IMR-90 (cell line): ENCODE results near the gene KRTAP5-4. TPM values are rescaled to one million over a fixed set of nuclear protein-coding genes. Genes with fewer than 3 reads are reported as not detected.

Source experiments
- ATAC-seq: fragments of 200-7000 bp; cut with Tn5 transposase; 2 replicates; pipeline ENCODE4 v1.9.1; 2020; ENCODE audit warnings: low read depth, mild to moderate bottlenecking, moderate library complexity
- BruUV-seq: library from RNA; stranded (reverse); fragments of 400-500 nt; replicated peaks from 2 replicates; lab custom pipeline; 2021; lab: Mats Ljungman, UMichigan
- CTCF ChIA-PET: fragments of 300-600 bp; formaldehyde crosslinking; extraction: SDS; loops from one replicate; lab custom pipeline; 2021; ENCODE audit warnings: antibody characterized with exemption; lab: Yijun Ruan, JAX
- POLR2A ChIA-PET: fragments of 300-600 bp; sonication (Branson Sonifier 250); formaldehyde crosslinking; loops from one replicate; lab custom pipeline; 2022; ENCODE audit warnings: antibody characterized with exemption; ENCODE audit not compliant: unreplicated experiment; lab: Charles Lee
- DNase-seq: peaks from one replicate; pipeline ENCODE4 v3.0.0; 2013
- H2AFZ ChIP-seq: replicated peaks from 2 replicates; pipeline ENCODE3; 2013; ENCODE audit warnings: low read length, mild to moderate bottlenecking; ENCODE audit not compliant: poor library complexity
- H2AK5ac ChIP-seq: 2 replicates; pipeline ENCODE4 v1.6.1; 2013; ENCODE audit warnings: low read depth, low read length, inconsistent platforms
- H2AK9ac ChIP-seq: replicated peaks from 2 replicates; pipeline ENCODE3; 2013; ENCODE audit warnings: mild to moderate bottlenecking, low read depth, low read length, moderate library complexity; ENCODE audit not compliant: poor library complexity
- H2BK120ac ChIP-seq: 2 replicates; pipeline ENCODE4 v1.6.1; 2013; ENCODE audit warnings: low read depth, low read length, inconsistent platforms
- H2BK15ac ChIP-seq: 3 replicates; pipeline ENCODE4 v1.6.1; 2013; ENCODE audit warnings: low read depth, low read length, inconsistent platforms
- H2BK20ac ChIP-seq: 2 replicates; pipeline ENCODE4 v1.6.1; 2013; ENCODE audit warnings: low read depth, mild to moderate bottlenecking, inconsistent platforms, low read length, moderate library complexity
- H2BK5ac ChIP-seq: 2 replicates; pipeline ENCODE4 v1.6.1; 2013; ENCODE audit warnings: mild to moderate bottlenecking, low read depth, low read length, inconsistent platforms; ENCODE audit not compliant: poor library complexity, severe bottlenecking
- H3K14ac ChIP-seq: replicated peaks from 2 replicates; pipeline ENCODE4 v1.6.1; 2013; ENCODE audit warnings: low read depth, low read length, inconsistent platforms
- H3K18ac ChIP-seq: 2 replicates; pipeline ENCODE4 v1.6.1; 2013; ENCODE audit warnings: low read depth, low read length, control low read depth
- H3K23ac ChIP-seq: 2 replicates; pipeline ENCODE4 v1.6.1; 2013; ENCODE audit warnings: low read depth, low read length, inconsistent platforms
- H3K27ac ChIP-seq: 2 replicates; pipeline ENCODE4 v1.5.1; 2013; ENCODE audit warnings: mild to moderate bottlenecking, control low read depth, low read length; ENCODE audit not compliant: insufficient read depth
- H3K27me3 ChIP-seq: 2 replicates; pipeline ENCODE4 v1.6.1; 2013; ENCODE audit warnings: low read length; ENCODE audit not compliant: control insufficient read depth, insufficient read depth
- H3K36me3 ChIP-seq: 2 replicates; pipeline ENCODE4 v1.6.1; 2013; ENCODE audit warnings: low read length, mixed read lengths; ENCODE audit not compliant: control insufficient read depth, insufficient read depth
- H3K4ac ChIP-seq: 2 replicates; pipeline ENCODE4 v1.6.1; 2013; ENCODE audit warnings: low read depth, low read length, inconsistent platforms
- H3K4me1 ChIP-seq: 2 replicates; pipeline ENCODE4 v1.6.1; 2013; ENCODE audit warnings: low read length, mixed read lengths; ENCODE audit not compliant: control insufficient read depth, insufficient read depth
- H3K4me2 ChIP-seq: 2 replicates; pipeline ENCODE4 v1.6.1; 2013; ENCODE audit warnings: low read depth, mild to moderate bottlenecking, control low read depth, low read length, moderate library complexity
- H3K4me3 ChIP-seq: 2 replicates; pipeline ENCODE4 v1.5.1; 2013; ENCODE audit warnings: low read depth, mild to moderate bottlenecking, control low read depth, low read length, moderate library complexity; ENCODE audit not compliant: insufficient read depth
- H3K56ac ChIP-seq: 2 replicates; pipeline ENCODE4 v1.6.1; 2013; ENCODE audit warnings: low read length, inconsistent platforms; ENCODE audit not compliant: insufficient read depth; ENCODE audit errors: extremely low read depth
- H3K79me1 ChIP-seq, 2 experiments: 2 replicates each; pipeline ENCODE4 v1.6.1; 2013; ENCODE audit warnings: low read length in 2 of 2, inconsistent platforms in 1 of 2, low read depth in 1 of 2
- H3K9ac ChIP-seq: 2 replicates; pipeline ENCODE4 v1.6.1; 2013; ENCODE audit warnings: low read depth, low read length, control low read depth
- H3K9me1 ChIP-seq: 2 replicates; pipeline ENCODE4 v1.6.1; 2013; ENCODE audit warnings: low read length, inconsistent platforms; ENCODE audit not compliant: insufficient read depth
- H3K9me3 ChIP-seq: 2 replicates; pipeline ENCODE4 v1.6.1; 2013; ENCODE audit warnings: low read length; ENCODE audit not compliant: control insufficient read depth, insufficient read depth
- H4K20me1 ChIP-seq: 2 replicates; pipeline ENCODE4 v1.6.1; 2013; ENCODE audit warnings: low read length, inconsistent platforms; ENCODE audit not compliant: insufficient read depth
- H4K5ac ChIP-seq: 2 replicates; pipeline ENCODE4 v1.6.1; 2013; ENCODE audit warnings: mild to moderate bottlenecking, low read depth, low read length, control low read depth
- H4K8ac ChIP-seq, 2 experiments: 2 replicates each; pipeline ENCODE4 v1.6.1; 2013; ENCODE audit warnings: low read depth in 2 of 2, low read length in 2 of 2, control low read depth in 1 of 2, inconsistent platforms in 1 of 2
- H4K91ac ChIP-seq: 2 replicates; pipeline ENCODE4 v1.6.1; 2013; ENCODE audit warnings: low read depth, low read length, inconsistent platforms; ENCODE audit not compliant: insufficient read depth
- BHLHE40 ChIP-seq: fragments of 150-350 bp; IDR thresholded peaks from 2 replicates; pipeline ENCODE4 v1.6.1; 2016; ENCODE audit warnings: mild to moderate bottlenecking, low read depth, low read length
- CEBPB ChIP-seq: IDR thresholded peaks from 2 replicates; pipeline ENCODE4 v1.6.1; 2012; ENCODE audit warnings: low read depth, low read length, improper control_type of control experiment
- CHD1 ChIP-seq: IDR thresholded peaks from 2 replicates; pipeline ENCODE4 v1.6.1; 2012; ENCODE audit warnings: low read depth, low read length, improper control_type of control experiment
- FOS ChIP-seq: fragments of 150-350 bp; IDR thresholded peaks from 2 replicates; pipeline ENCODE4 v1.6.1; 2016; ENCODE audit warnings: low read depth, low read length
- MAZ ChIP-seq: IDR thresholded peaks from 2 replicates; pipeline ENCODE4 v1.6.1; 2012; ENCODE audit warnings: low read depth, mild to moderate bottlenecking, low read length, improper control_type of control experiment, moderate library complexity, borderline replicate concordance
- MXI1 ChIP-seq: IDR thresholded peaks from 2 replicates; pipeline ENCODE4 v1.6.1; 2012; ENCODE audit warnings: low read depth, mild to moderate bottlenecking, low read length, moderate library complexity, borderline replicate concordance
- RAD21 ChIP-seq: IDR thresholded peaks from 2 replicates; pipeline ENCODE4 v1.6.1; 2012; ENCODE audit warnings: low read length, improper control_type of control experiment
- RCOR1 ChIP-seq: IDR thresholded peaks from 2 replicates; pipeline ENCODE4 v1.6.1; 2012; ENCODE audit warnings: mild to moderate bottlenecking, low read length, improper control_type of control experiment; ENCODE audit not compliant: insufficient replicate concordance
- RFX5 ChIP-seq: IDR thresholded peaks from 2 replicates; pipeline ENCODE4 v1.8.0; 2012; ENCODE audit warnings: low read depth, mild to moderate bottlenecking, low read length, moderate library complexity
- SMC3 ChIP-seq: fragments of 150-350 bp; IDR thresholded peaks from 2 replicates; pipeline ENCODE4 v1.6.1; 2016; ENCODE audit warnings: low read depth, mild to moderate bottlenecking, antibody characterized with exemption, low read length, moderate library complexity
- USF2 ChIP-seq: fragments of 150-350 bp; IDR thresholded peaks from 2 replicates; pipeline ENCODE4 v1.6.1; 2017; ENCODE audit warnings: mild to moderate bottlenecking, antibody characterized with exemption, low read length, low read depth
- WGBS, 2 experiments: methylation state at CpG; one replicate each; pipeline versions ENCODE4 v1.1.5 to v1.1.7; 2013; ENCODE audit warnings: missing lambda C conversion rate in 2 of 2; ENCODE audit not compliant: insufficient read length in 1 of 2; ENCODE audit errors: extremely low coverage in 2 of 2; 5-methylcytosine and 5-hydroxymethylcytosine counted together
- dilution Hi-C: fragments of 300-500 bp; cut with HindIII; formaldehyde crosslinking; loops from one replicate; pipeline ENCODE4 v1.14.3; 2018; ENCODE audit warnings: low sequenced_read_pairs; ENCODE audit not compliant: unreplicated experiment
- in situ Hi-C: fragments of 300-500 bp; cut with MboI; formaldehyde crosslinking; loops from 3 replicates; pipeline ENCODE4 v1.14.3; 2019; ENCODE audit warnings: low sequenced_read_pairs, inconsistent platforms, mixed read lengths
- intact Hi-C: fragments of 100-400 bp; cut with micrococcal nuclease; formaldehyde crosslinking; loops from 2 replicates; pipeline ENCODE4 v1.10.0; 2022
- polyA plus RNA-seq, 3 experiments: library from polyadenylated mRNA; depleted of rRNA; stranded (reverse); fragments of >200 nt; gene quantifications; 2 replicates each; pipeline ENCODE4 v1.2.3, GENCODE V29; 2012; ENCODE audit warnings: low replicate concordance in 1 of 3
- total RNA-seq: library from RNA; depleted of rRNA; stranded (reverse); fragments of >200 nt; gene quantifications from 2 replicates; pipeline ENCODE4 v1.2.3, GENCODE V29; 2012

The KRTAP5-4 gene
- total and polyA plus RNA-seq, 2 of the 4 experiments (the other 2 are of a cell fraction): not detected

DNA sequence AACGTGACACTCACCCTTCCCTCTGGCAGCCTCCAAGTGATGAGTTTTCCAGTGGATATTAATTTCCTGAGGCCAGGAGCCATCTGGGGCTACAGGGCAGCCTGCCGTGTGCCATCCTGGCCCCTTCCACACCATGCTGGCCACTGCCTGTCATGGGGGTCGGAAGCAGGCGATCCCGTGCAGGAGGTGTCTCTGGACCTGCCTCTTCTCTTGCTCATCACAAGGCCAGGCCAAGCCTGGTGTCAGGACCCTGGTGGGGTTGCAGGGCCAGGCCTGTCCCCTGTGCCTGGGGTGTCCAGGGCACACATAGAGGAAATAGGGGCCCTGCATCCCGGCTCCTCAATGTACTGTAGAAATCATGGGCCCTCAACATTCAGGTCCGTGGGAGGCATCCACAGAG, 17.2 kb downstream of the KRTAP5-4 start:
- no peak overlapping the region for H3K27ac ChIP-seq

More for the DNA sequence above, 17.2 kb downstream of the KRTAP5-4 start:
- H3K9me1 ChIP-seq: no peaks in the 10 kb centered on the region
- H3K14ac ChIP-seq: no peak overlapping the region
- no peaks in the 10 kb centered on the region for H3K36me3 ChIP-seq
- no peak overlapping the region for H3K56ac ChIP-seq
- H2BK5ac ChIP-seq: no peak overlapping the region
- in situ Hi-C loops (no loop called here), intact Hi-C loops (no loop called here), dilution Hi-C loops (no loop called here)
- no peak overlapping the region for H3K23ac ChIP-seq
- no peak overlapping the region for H4K8ac ChIP-seq
- ChIA-PET CTCF (no interaction called here), POLR2A (no interaction called here)
- no peaks in the 10 kb centered on the region for H3K79me1 ChIP-seq
- no peak overlapping the region for H4K5ac ChIP-seq
- H3K4ac ChIP-seq: no peak overlapping the region
- BruUV-seq: no TSS peak
- H3K9me3 ChIP-seq: no peaks in the 10 kb centered on the region
- no peak overlapping the region for H4K91ac ChIP-seq
- no peak overlapping the region for H3K4me2 ChIP-seq
- no peaks in the 10 kb centered on the region for H4K20me1 ChIP-seq
- H3K4me3 ChIP-seq: no peak overlapping the region
- WGBS, 2 experiments: 59% methylated on average over 4 of the region's 7 CpGs; no CpG with 5 or more reads in 1 of the 2 experiments
- ATAC-seq (no peak), DNase-seq (no peak)
- H2BK20ac ChIP-seq: no peak overlapping the region
- TF ChIP-seq RAD21 (no peak), USF2 (no peak), FOS (no peak), CEBPB (no peak), RFX5 (no peak), BHLHE40 (no peak), RCOR1 (no peak), CHD1 (no peak), MAZ (no peak), SMC3 (no peak), MXI1 (no peak)
- no peak overlapping the region for H2AFZ ChIP-seq
- H3K9ac ChIP-seq: no peak overlapping the region
- H3K18ac ChIP-seq: no peak overlapping the region
- H2BK120ac ChIP-seq: no peak overlapping the region
- H3K4me1 ChIP-seq: no peaks in the 10 kb centered on the region
- no peak overlapping the region for H2BK15ac ChIP-seq
- peaks cover 53% of the 10 kb centered on the region for H3K27me3 ChIP-seq
- H2AK9ac ChIP-seq: no peak overlapping the region
- no peak overlapping the region for H2AK5ac ChIP-seq
